Kasumi-1 (cell line): ENCODE measurements around the gene OPTN.

Source experiments
- DNase-seq, 2 experiments: peaks; one replicate each; lab custom pipeline; 2025; lab: John Stamatoyannopoulos, UW

OPTN gene

GRCh38 chr10:13184276-13184675 lies 84.3 kb downstream of the OPTN start:
- no peak for DNase-seq

- DNase-seq, result no peak
These were observed 85.0 kb downstream of the OPTN start for GRCh38 chr10:13184730-13185514.

DNA sequence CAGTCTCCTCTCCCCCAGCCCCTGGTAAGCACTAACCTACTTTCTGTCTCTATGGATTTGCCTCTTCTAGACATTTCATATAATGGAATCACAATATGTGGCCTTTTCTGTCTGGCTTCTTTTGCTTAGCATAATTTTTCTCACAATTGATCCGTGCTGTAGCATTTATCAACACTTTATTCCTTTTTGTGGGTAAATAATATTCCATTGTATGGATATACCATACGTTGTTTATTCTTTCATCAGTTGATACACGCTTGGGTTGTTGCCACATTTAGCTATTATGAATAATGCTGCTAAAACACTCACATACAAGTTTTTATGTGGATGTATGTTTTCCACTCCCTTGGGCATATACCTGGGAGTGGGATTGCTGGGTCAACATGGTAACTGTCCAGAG lies 87.2 kb downstream of the OPTN start:
- no peak for DNase-seq
